WTC11 (cell line): ENCODE data around the gene LYVE1. TPM values are rescaled to one million over a fixed set of nuclear protein-coding genes. Genes with fewer than 3 reads are reported as not detected.

Experiments
- ATAC-seq: fragments of 200-7000 bp; cut with Tn5 transposase; 2 replicates; pipeline ENCODE4 v1.10.0; 2021; ENCODE audit warnings: mild to moderate bottlenecking, moderate library complexity
- CTCF ChIA-PET: fragments of 300-600 bp; sonication (Branson Sonifier 250); formaldehyde crosslinking; loops from one replicate; lab custom pipeline; 2021; ENCODE audit warnings: antibody characterized with exemption; lab: Charles Lee
- POLR2A ChIA-PET: fragments of 350-600 bp; sonication (Branson Sonifier 250); formaldehyde crosslinking; loops from one replicate; lab custom pipeline; 2021; ENCODE audit warnings: antibody characterized with exemption; lab: Charles Lee
- DNase-seq: peaks from one replicate; pipeline ENCODE4 v3.0.0; 2021; ENCODE audit warnings: low spot score
- H3K27ac Mint-ChIP-seq: 2 replicates; pipeline ENCODE4 v1.8.0; 2021; ENCODE audit warnings: mixed read lengths
- H3K27me3 Mint-ChIP-seq: 2 replicates; pipeline ENCODE4 v1.8.0; 2021; ENCODE audit warnings: low read depth, mild to moderate bottlenecking, moderate library complexity, mixed read lengths
- H3K36me3 Mint-ChIP-seq: 2 replicates; pipeline ENCODE4 v1.8.0; 2021; ENCODE audit warnings: mixed read lengths
- H3K4me1 Mint-ChIP-seq: 2 replicates; pipeline ENCODE4 v1.8.0; 2022; ENCODE audit warnings: mixed read lengths
- H3K4me3 Mint-ChIP-seq: 2 replicates; pipeline ENCODE4 v1.8.0; 2021; ENCODE audit warnings: mild to moderate bottlenecking, moderate library complexity, mixed read lengths
- H3K9me3 Mint-ChIP-seq: 2 replicates; pipeline ENCODE4 v1.8.0; 2021; ENCODE audit warnings: mixed read lengths
- ELF4 ChIP-seq: sonication (generic); formaldehyde crosslinking; IDR thresholded peaks from 2 replicates; pipeline ENCODE4 v1.8.1; 2022; ENCODE audit warnings: low read depth, mild to moderate bottlenecking, moderate library complexity, missing genetic modification reagents
- FOXK1 ChIP-seq: sonication (generic); formaldehyde crosslinking; IDR thresholded peaks from 2 replicates; pipeline ENCODE4 v1.8.0; 2022; ENCODE audit warnings: mild to moderate bottlenecking, moderate library complexity, missing genetic modification reagents
- GTF2I ChIP-seq: fragments of 250-450 bp; sonication (Bioruptor Pico); conservative IDR thresholded peaks from 2 replicates; pipeline ENCODE4 v1.4.0; 2021; ENCODE audit warnings: mild to moderate bottlenecking
- HMGA2 ChIP-seq: fragments of 250-450 bp; sonication (Bioruptor Pico); IDR thresholded peaks from 2 replicates; pipeline ENCODE4 v1.4.0; 2021; ENCODE audit warnings: mild to moderate bottlenecking, moderate library complexity
- IRF2 ChIP-seq: sonication (generic); formaldehyde crosslinking; IDR thresholded peaks from 2 replicates; pipeline ENCODE4 v1.8.0; 2022; ENCODE audit warnings: low read depth, missing genetic modification reagents, borderline replicate concordance
- JAZF1 ChIP-seq: fragments of 250-450 bp; sonication (Bioruptor Pico); IDR thresholded peaks from 2 replicates; pipeline ENCODE4 v1.9.0; 2021; ENCODE audit warnings: moderate library complexity, mild to moderate bottlenecking, inconsistent platforms
- JUN ChIP-seq: sonication (generic); formaldehyde crosslinking; IDR thresholded peaks from 2 replicates; pipeline ENCODE4 v1.8.0; 2023; ENCODE audit warnings: mild to moderate bottlenecking, missing genetic modification reagents
- KAT7 ChIP-seq: sonication (generic); formaldehyde crosslinking; IDR thresholded peaks from 2 replicates; pipeline ENCODE4 v1.8.1; 2023; ENCODE audit warnings: missing genetic modification reagents, mild to moderate bottlenecking, borderline replicate concordance
- NFE2L1 ChIP-seq: sonication (generic); formaldehyde crosslinking; IDR thresholded peaks from 2 replicates; pipeline ENCODE4 v1.8.1; 2023; ENCODE audit warnings: missing genetic modification reagents
- OVOL2 ChIP-seq: fragments of 250-450 bp; sonication (Bioruptor Pico); IDR thresholded peaks from 2 replicates; pipeline ENCODE4 v1.9.0; 2021; ENCODE audit warnings: mild to moderate bottlenecking, borderline replicate concordance
- SOX15 ChIP-seq: fragments of 250-450 bp; sonication (Bioruptor Pico); IDR thresholded peaks from 2 replicates; pipeline ENCODE4 v1.9.0; 2021; ENCODE audit warnings: mild to moderate bottlenecking
- ZNF232 ChIP-seq: sonication (generic); formaldehyde crosslinking; IDR thresholded peaks from 2 replicates; pipeline ENCODE4 v1.8.0; 2022; ENCODE audit warnings: mild to moderate bottlenecking, missing genetic modification reagents
- total RNA-seq: library from RNA; stranded (reverse); gene quantifications from 3 replicates; pipeline ENCODE4 v1.2.3, GENCODE V29; 2021
- TF ChIP-seq, protein P1 (sequence below): fragments of 250-450 bp; sonication (Bioruptor Pico); IDR thresholded peaks from 2 replicates; pipeline ENCODE4 v1.8.0; 2021; ENCODE audit warnings: mild to moderate bottlenecking
- TF ChIP-seq, protein P2 (sequence below): sonication (generic); formaldehyde crosslinking; IDR thresholded peaks from 2 replicates; pipeline ENCODE4 v1.8.0; 2022; ENCODE audit warnings: missing genetic modification reagents
- TF ChIP-seq, protein P3 (sequence below): sonication (generic); formaldehyde crosslinking; IDR thresholded peaks from 2 replicates; pipeline ENCODE4 v1.8.1; 2022; ENCODE audit warnings: mild to moderate bottlenecking, missing genetic modification reagents, moderate library complexity, borderline replicate concordance
- TF ChIP-seq, protein P4 (sequence below): sonication (generic); formaldehyde crosslinking; IDR thresholded peaks from 2 replicates; pipeline ENCODE4 v1.8.1; 2023; ENCODE audit warnings: mild to moderate bottlenecking, missing genetic modification reagents, moderate library complexity
- TF ChIP-seq, protein P5 (sequence below): fragments of 250-450 bp; sonication (Bioruptor Pico); IDR thresholded peaks from 2 replicates; pipeline ENCODE4 v1.9.0; 2021; ENCODE audit warnings: mild to moderate bottlenecking, borderline replicate concordance

The LYVE1 gene
- total RNA-seq, 1 experiment from 2014 or later, result 0.24 TPM

DNA sequence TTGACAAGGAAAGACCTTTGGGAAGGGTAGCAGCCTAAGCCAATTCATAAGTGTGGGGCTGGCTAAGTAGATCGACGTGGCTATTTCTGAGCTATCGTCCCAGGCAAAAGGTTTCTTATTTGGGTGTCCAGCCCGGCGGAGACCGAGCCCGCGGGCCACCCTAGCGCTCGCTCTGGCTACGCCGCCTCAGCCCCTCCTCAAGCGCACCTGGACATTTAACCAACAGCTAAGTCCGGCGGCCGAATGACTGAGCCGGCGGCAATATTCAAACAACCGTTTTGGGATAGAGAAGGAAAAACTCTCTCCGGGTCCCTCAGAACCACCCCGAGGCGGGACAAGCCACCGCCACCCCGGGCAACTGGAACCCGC, 27.9 kb downstream of the LYVE1 start:
- ATAC-seq (peak; percentile 43), DNase-seq (peak; percentile 43)
- H3K27me3 Mint-ChIP-seq, result peaks cover 12% of the 10 kb centered on the region
- H3K4me3 Mint-ChIP-seq, result peak overlapping the region; percentile 87
- ChIA-PET POLR2A (interaction anchor here (0.6 to 1.7 kb wide), 7 partner anchors 33 to 268 kb away, joined by 3 to 8 read pairs (median 4); partner anchors contain the start of gene EIF4G2), CTCF (interaction anchor here (0.6 to 2.0 kb wide), 59 partner anchors 8 to 245 kb away, joined by 3 to 15 read pairs (median 4); partner anchors contain the start of genes ADM, AMPD3, CTR9 and IRAG1)
- no peak overlapping the region for H3K27ac Mint-ChIP-seq
- H3K36me3 Mint-ChIP-seq, result no peaks in the 10 kb centered on the region
- H3K4me1 Mint-ChIP-seq, result peaks cover 15% of the 10 kb centered on the region
- H3K9me3 Mint-ChIP-seq, result no peaks in the 10 kb centered on the region
- no peak for TF ChIP-seq FOXK1 (CRISPR knock-in tag)
- no peak for TF ChIP-seq ELF4 (CRISPR knock-in tag)

DNA sequence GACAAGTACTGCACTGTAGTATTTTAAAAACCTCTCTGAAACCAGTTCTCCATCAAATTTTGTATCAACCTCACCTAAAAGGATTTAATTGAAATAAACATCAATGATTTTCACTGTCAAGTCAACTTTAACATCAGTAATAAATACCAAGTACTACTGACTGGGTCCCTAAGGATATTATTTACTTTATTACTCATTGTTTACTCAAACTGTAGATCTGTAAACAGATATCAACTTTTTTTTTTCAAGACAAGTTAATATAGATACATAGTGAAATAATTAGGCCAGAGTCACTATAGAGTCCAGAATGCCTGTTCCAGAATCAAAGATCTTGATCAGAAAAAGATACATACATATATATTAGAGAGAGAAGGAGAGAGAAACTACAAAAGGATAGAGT, 29.1 kb downstream of the LYVE1 start:
- ChIA-PET POLR2A (no interaction called here), CTCF (interaction anchor here (1.8 kb wide), 1 partner anchor 19 kb away, joined by 9 read pairs; no protein-coding TSS in a partner anchor)
- ATAC-seq, result no peak
- peaks cover 12% of the 10 kb centered on the region for H3K27me3 Mint-ChIP-seq
- no peaks in the 10 kb centered on the region for H3K9me3 Mint-ChIP-seq
- TF ChIP-seq HMGA2 (CRISPR knock-in tag) (no peak), NFE2L1 (CRISPR knock-in tag) (no peak), SOX15 (no peak)
- H3K4me3 Mint-ChIP-seq, result peak overlapping the region; percentile 87
- H3K27ac Mint-ChIP-seq, result no peak overlapping the region
- peaks cover 15% of the 10 kb centered on the region for H3K4me1 Mint-ChIP-seq
- no peak for DNase-seq
- H3K36me3 Mint-ChIP-seq, result no peaks in the 10 kb centered on the region

DNA sequence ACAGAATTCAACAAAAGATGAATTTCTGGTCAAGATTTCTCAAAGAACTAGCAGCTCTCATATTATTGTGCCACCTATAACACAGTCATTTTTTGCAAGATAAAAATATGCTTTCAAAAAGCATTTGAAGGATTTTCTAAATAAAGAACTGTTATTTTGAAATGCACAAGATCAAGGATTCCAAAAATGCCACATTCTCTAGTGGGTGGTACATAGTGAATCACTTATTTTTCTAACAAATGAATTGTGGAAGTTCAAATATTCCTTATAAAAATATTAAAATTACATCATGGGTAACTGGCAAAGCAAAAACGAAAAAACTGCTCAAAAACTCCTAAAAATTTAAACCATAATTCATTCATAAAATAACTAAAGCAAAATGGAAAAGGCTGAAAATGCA, 29.5 kb downstream of the LYVE1 start:
- Mint-ChIP-seq H3K4me1 (peaks cover 15% of the 10 kb centered on the region), H3K27me3 (peaks cover 12% of the 10 kb centered on the region), H3K9me3 (no peaks in the 10 kb centered on the region)
- POLR2A ChIA-PET, result no interaction called here
- CTCF ChIA-PET, result no interaction called here
- TF ChIP-seq KAT7 (CRISPR knock-in tag), result no peak
- TF ChIP-seq OVOL2 (CRISPR knock-in tag), result no peak
- no peak for TF ChIP-seq IRF2
- no peak for TF ChIP-seq GTF2I (CRISPR knock-in tag)
- TF ChIP-seq HMGA2 (CRISPR knock-in tag), result no peak
- TF ChIP-seq JAZF1 (CRISPR knock-in tag), result no peak
- TF ChIP-seq, protein P1, sequence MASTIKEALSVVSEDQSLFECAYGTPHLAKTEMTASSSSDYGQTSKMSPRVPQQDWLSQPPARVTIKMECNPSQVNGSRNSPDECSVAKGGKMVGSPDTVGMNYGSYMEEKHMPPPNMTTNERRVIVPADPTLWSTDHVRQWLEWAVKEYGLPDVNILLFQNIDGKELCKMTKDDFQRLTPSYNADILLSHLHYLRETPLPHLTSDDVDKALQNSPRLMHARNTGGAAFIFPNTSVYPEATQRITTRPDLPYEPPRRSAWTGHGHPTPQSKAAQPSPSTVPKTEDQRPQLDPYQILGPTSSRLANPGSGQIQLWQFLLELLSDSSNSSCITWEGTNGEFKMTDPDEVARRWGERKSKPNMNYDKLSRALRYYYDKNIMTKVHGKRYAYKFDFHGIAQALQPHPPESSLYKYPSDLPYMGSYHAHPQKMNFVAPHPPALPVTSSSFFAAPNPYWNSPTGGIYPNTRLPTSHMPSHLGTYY, result no peak
- TF ChIP-seq, all 79 proteins: peak for 0
- no peak overlapping the region for H3K4me3 Mint-ChIP-seq
- no peak overlapping the region for H3K27ac Mint-ChIP-seq
- H3K36me3 Mint-ChIP-seq, result no peaks in the 10 kb centered on the region
- ATAC-seq, result no peak
- no peak for DNase-seq

DNA sequence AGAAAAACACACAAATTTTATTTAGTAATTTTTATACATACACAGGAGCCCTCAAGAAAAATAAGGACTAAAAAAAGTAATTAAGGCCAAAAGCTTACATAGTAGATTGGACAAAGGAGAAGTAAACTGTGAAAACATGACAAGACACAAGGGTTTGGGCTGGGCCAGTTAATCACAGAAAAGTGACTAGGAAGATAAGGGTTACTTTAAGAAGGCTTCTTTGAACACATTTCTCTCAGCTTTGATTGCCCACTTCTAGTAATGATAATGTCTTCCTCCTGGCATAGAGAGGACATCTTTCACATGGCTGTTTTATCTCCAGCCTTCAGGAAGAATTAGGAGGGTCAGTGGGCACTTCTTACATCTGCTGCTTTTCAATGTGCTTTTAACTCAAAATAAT, 30.9 kb downstream of the LYVE1 start:
- DNase-seq, result no peak
- Mint-ChIP-seq H3K36me3 (no peaks in the 10 kb centered on the region), H3K4me1 (peaks cover 15% of the 10 kb centered on the region), H3K27ac (no peak overlapping the region), H3K9me3 (no peaks in the 10 kb centered on the region), H3K4me3 (no peak overlapping the region), H3K27me3 (peaks cover 12% of the 10 kb centered on the region)
- no peak for ATAC-seq
- ChIA-PET CTCF (interaction anchor here (0.5 kb wide), 1 partner anchor 859 kb away, joined by 3 read pairs; no protein-coding TSS in a partner anchor), POLR2A (no interaction called here)
- TF ChIP-seq JUN (CRISPR knock-in tag), result no peak
- TF ChIP-seq, protein P2, sequence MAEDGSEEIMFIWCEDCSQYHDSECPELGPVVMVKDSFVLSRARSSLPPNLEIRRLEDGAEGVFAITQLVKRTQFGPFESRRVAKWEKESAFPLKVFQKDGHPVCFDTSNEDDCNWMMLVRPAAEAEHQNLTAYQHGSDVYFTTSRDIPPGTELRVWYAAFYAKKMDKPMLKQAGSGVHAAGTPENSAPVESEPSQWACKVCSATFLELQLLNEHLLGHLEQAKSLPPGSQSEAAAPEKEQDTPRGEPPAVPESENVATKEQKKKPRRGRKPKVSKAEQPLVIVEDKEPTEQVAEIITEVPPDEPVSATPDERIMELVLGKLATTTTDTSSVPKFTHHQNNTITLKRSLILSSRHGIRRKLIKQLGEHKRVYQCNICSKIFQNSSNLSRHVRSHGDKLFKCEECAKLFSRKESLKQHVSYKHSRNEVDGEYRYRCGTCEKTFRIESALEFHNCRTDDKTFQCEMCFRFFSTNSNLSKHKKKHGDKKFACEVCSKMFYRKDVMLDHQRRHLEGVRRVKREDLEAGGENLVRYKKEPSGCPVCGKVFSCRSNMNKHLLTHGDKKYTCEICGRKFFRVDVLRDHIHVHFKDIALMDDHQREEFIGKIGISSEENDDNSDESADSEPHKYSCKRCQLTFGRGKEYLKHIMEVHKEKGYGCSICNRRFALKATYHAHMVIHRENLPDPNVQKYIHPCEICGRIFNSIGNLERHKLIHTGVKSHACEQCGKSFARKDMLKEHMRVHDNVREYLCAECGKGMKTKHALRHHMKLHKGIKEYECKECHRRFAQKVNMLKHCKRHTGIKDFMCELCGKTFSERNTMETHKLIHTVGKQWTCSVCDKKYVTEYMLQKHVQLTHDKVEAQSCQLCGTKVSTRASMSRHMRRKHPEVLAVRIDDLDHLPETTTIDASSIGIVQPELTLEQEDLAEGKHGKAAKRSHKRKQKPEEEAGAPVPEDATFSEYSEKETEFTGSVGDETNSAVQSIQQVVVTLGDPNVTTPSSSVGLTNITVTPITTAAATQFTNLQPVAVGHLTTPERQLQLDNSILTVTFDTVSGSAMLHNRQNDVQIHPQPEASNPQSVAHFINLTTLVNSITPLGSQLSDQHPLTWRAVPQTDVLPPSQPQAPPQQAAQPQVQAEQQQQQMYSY, result no peak
- TF ChIP-seq, protein P3, sequence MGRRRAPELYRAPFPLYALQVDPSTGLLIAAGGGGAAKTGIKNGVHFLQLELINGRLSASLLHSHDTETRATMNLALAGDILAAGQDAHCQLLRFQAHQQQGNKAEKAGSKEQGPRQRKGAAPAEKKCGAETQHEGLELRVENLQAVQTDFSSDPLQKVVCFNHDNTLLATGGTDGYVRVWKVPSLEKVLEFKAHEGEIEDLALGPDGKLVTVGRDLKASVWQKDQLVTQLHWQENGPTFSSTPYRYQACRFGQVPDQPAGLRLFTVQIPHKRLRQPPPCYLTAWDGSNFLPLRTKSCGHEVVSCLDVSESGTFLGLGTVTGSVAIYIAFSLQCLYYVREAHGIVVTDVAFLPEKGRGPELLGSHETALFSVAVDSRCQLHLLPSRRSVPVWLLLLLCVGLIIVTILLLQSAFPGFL, result no peak
- no peak for TF ChIP-seq ELF4 (CRISPR knock-in tag)
- no peak for TF ChIP-seq ZNF232
- TF ChIP-seq, protein P4, sequence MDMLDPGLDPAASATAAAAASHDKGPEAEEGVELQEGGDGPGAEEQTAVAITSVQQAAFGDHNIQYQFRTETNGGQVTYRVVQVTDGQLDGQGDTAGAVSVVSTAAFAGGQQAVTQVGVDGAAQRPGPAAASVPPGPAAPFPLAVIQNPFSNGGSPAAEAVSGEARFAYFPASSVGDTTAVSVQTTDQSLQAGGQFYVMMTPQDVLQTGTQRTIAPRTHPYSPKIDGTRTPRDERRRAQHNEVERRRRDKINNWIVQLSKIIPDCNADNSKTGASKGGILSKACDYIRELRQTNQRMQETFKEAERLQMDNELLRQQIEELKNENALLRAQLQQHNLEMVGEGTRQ (CRISPR knock-in tag), result no peak
- TF ChIP-seq, protein P5, sequence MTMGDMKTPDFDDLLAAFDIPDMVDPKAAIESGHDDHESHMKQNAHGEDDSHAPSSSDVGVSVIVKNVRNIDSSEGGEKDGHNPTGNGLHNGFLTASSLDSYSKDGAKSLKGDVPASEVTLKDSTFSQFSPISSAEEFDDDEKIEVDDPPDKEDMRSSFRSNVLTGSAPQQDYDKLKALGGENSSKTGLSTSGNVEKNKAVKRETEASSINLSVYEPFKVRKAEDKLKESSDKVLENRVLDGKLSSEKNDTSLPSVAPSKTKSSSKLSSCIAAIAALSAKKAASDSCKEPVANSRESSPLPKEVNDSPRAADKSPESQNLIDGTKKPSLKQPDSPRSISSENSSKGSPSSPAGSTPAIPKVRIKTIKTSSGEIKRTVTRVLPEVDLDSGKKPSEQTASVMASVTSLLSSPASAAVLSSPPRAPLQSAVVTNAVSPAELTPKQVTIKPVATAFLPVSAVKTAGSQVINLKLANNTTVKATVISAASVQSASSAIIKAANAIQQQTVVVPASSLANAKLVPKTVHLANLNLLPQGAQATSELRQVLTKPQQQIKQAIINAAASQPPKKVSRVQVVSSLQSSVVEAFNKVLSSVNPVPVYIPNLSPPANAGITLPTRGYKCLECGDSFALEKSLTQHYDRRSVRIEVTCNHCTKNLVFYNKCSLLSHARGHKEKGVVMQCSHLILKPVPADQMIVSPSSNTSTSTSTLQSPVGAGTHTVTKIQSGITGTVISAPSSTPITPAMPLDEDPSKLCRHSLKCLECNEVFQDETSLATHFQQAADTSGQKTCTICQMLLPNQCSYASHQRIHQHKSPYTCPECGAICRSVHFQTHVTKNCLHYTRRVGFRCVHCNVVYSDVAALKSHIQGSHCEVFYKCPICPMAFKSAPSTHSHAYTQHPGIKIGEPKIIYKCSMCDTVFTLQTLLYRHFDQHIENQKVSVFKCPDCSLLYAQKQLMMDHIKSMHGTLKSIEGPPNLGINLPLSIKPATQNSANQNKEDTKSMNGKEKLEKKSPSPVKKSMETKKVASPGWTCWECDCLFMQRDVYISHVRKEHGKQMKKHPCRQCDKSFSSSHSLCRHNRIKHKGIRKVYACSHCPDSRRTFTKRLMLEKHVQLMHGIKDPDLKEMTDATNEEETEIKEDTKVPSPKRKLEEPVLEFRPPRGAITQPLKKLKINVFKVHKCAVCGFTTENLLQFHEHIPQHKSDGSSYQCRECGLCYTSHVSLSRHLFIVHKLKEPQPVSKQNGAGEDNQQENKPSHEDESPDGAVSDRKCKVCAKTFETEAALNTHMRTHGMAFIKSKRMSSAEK (CRISPR knock-in tag), result no peak
